ENCODE data around the gene CSGALNACT2. TPM values are rescaled to one million over a fixed set of nuclear protein-coding genes. Genes with fewer than 3 reads are reported as not detected.

CSGALNACT2 gene
- total RNA-seq, 1 experiment from 2014 or later, result 22.3 TPM

- DNase-seq (ENCODE audit: low read depth, low spot score) (no peak), ATAC-seq (no peak)
- POLR2A ChIA-PET, result no interaction called here
- intact Hi-C loops (cut with micrococcal nuclease; ENCODE audit: unreplicated experiment) (no loop called here), in situ Hi-C loops (cut with HindIII; ENCODE audit: low pct_unique_long_range_greater_than_20kb, low sequenced_read_pairs) (no loop called here)
- CTCF ChIA-PET, result no interaction called here
- Histone ChIP-seq H3K36me3 (ENCODE audit: control insufficient read depth, insufficient read depth, low read length) (no peaks in the 10 kb centered on the region), H3K4me1 (ENCODE audit: control insufficient read depth, insufficient read depth, low read length) (no peaks in the 10 kb centered on the region), H3K4me3 (ENCODE audit: low read depth in 2 of 2, low read length in 2 of 2) (no peak overlapping the region), H3K9me3 (ENCODE audit: control insufficient read depth, insufficient read depth, low read depth, low read length) (no peaks in the 10 kb centered on the region), H3K27ac (ENCODE audit: low read length) (no peak overlapping the region), H3K27me3 (ENCODE audit: control insufficient read depth, insufficient read depth, low read length) (no peaks in the 10 kb centered on the region)
- TF ChIP-seq POLR2AphosphoS5 (IDR thresholded peaks at IDR 0.05; ENCODE audit: low read depth, low read length), result no peak
- no TSS peak for BruUV-seq (replicated peaks)
These were observed 19.4 kb upstream of the CSGALNACT2 start for GRCh38 chr10:43118631-43119415.

GRCh38 chr10:43119416-43120115 lies 18.7 kb upstream of the CSGALNACT2 start:
- H3K4me3 ChIP-seq (ENCODE audit: low read depth in 2 of 2, low read length in 2 of 2), result no peak overlapping the region
- H3K27ac ChIP-seq (ENCODE audit: low read length), result no peak overlapping the region
- DNase-seq (ENCODE audit: low read depth, low spot score), result no peak
- no peak for ATAC-seq
- intact Hi-C loops (cut with micrococcal nuclease; ENCODE audit: unreplicated experiment), result no loop called here
- H3K4me1 ChIP-seq (ENCODE audit: control insufficient read depth, insufficient read depth, low read length), result no peaks in the 10 kb centered on the region
- no peaks in the 10 kb centered on the region for H3K9me3 ChIP-seq (ENCODE audit: control insufficient read depth, insufficient read depth, low read depth, low read length)
- no peaks in the 10 kb centered on the region for H3K27me3 ChIP-seq (ENCODE audit: control insufficient read depth, insufficient read depth, low read length)
- H3K36me3 ChIP-seq (ENCODE audit: control insufficient read depth, insufficient read depth, low read length), result no peaks in the 10 kb centered on the region
- ChIA-PET CTCF (interaction anchor here (0.5 kb wide), 1 partner anchor 206 kb away, joined by 3 read pairs; no protein-coding TSS in a partner anchor), POLR2A (no interaction called here)
- in situ Hi-C loops (cut with HindIII; ENCODE audit: low pct_unique_long_range_greater_than_20kb, low sequenced_read_pairs), result no loop called here
- BruUV-seq (replicated peaks), result no TSS peak
- TF ChIP-seq REST (IDR thresholded peaks at IDR 0.05; ENCODE audit: insufficient read depth in 1 of 2, low read depth in 2 of 2, low read length in 1 of 2), result no peak

GRCh38 chr10:43120116-43120928 lies 17.9 kb upstream of the CSGALNACT2 start:
- intact Hi-C loops (cut with micrococcal nuclease; ENCODE audit: unreplicated experiment), result no loop called here
- DNase-seq (ENCODE audit: low read depth, low spot score) (no peak), ATAC-seq (no peak)
- Histone ChIP-seq H3K4me3 (ENCODE audit: low read depth in 2 of 2, low read length in 2 of 2) (no peak overlapping the region), H3K27ac (ENCODE audit: low read length) (no peak overlapping the region), H3K4me1 (ENCODE audit: control insufficient read depth, insufficient read depth, low read length) (no peaks in the 10 kb centered on the region), H3K36me3 (ENCODE audit: control insufficient read depth, insufficient read depth, low read length) (no peaks in the 10 kb centered on the region), H3K9me3 (ENCODE audit: control insufficient read depth, insufficient read depth, low read depth, low read length) (no peaks in the 10 kb centered on the region), H3K27me3 (ENCODE audit: control insufficient read depth, insufficient read depth, low read length) (no peaks in the 10 kb centered on the region)
- ChIA-PET POLR2A (no interaction called here), CTCF (interaction anchor here (0.5 to 1.3 kb wide), 2 partner anchors 10 to 207 kb away, joined by 3 read pairs; no protein-coding TSS in a partner anchor)
- no TSS peak for BruUV-seq (replicated peaks)
- in situ Hi-C loops (cut with HindIII; ENCODE audit: low pct_unique_long_range_greater_than_20kb, low sequenced_read_pairs), result no loop called here
- TF ChIP-seq SIN3A (IDR thresholded peaks at IDR 0.05; ENCODE audit: borderline replicate concordance, insufficient read depth, low read depth, low read length) (no peak), REST (IDR thresholded peaks at IDR 0.05; ENCODE audit: insufficient read depth in 1 of 2, low read depth in 2 of 2, low read length in 1 of 2) (no peak)

Measured in Panc1 (cell line).